Activated T-helper 2 cell treated with anti-CD3 and anti-CD28 coated beads, Interferon-gamma antibody, Interleukin-2, Interleukin-4, amounts not matched to agents 10 μg/mL and 5 μg/mL and 100 μg/mL, durations not matched to agents 14 hours and 24 hours and 36 hours (primary cell): ENCODE data around the gene PLEKHS1. TPM values are rescaled to one million over a fixed set of nuclear protein-coding genes. Genes with fewer than 3 reads are reported as not detected.

ENCODE experiments used
- DNase-seq: peaks from one replicate; pipeline ENCODE4 v3.0.0; 2021; ENCODE audit warnings: low spot score
- H3K27ac Mint-ChIP-seq: one replicate; pipeline ENCODE4 v1.8.0; 2021; ENCODE audit warnings: mixed read lengths
- H3K27me3 Mint-ChIP-seq: one replicate; pipeline ENCODE4 v1.8.0; 2021; ENCODE audit warnings: low read depth, mixed read lengths
- H3K36me3 Mint-ChIP-seq: one replicate; pipeline ENCODE4 v1.8.0; 2021; ENCODE audit warnings: low read depth, mixed read lengths
- H3K4me1 Mint-ChIP-seq: one replicate; pipeline ENCODE4 v1.8.0; 2021; ENCODE audit warnings: low read depth, mixed read lengths
- H3K4me3 Mint-ChIP-seq: one replicate; pipeline ENCODE4 v1.8.0; 2021; ENCODE audit warnings: low read depth, mild to moderate bottlenecking, moderate library complexity, mixed read lengths
- H3K9me3 Mint-ChIP-seq: one replicate; pipeline ENCODE4 v1.8.0; 2021; ENCODE audit warnings: mixed read lengths
- intact Hi-C: fragments of 100-400 bp; cut with micrococcal nuclease; formaldehyde crosslinking; loops from one replicate; pipeline ENCODE4 v1.15.1; 2023
- total RNA-seq: library from RNA; stranded (reverse); gene quantifications from 2 replicates; pipeline ENCODE4 v1.2.3, GENCODE V29; 2022

The PLEKHS1 gene
- total RNA-seq, 1 donor from 2014 or later: not detected

DNA sequence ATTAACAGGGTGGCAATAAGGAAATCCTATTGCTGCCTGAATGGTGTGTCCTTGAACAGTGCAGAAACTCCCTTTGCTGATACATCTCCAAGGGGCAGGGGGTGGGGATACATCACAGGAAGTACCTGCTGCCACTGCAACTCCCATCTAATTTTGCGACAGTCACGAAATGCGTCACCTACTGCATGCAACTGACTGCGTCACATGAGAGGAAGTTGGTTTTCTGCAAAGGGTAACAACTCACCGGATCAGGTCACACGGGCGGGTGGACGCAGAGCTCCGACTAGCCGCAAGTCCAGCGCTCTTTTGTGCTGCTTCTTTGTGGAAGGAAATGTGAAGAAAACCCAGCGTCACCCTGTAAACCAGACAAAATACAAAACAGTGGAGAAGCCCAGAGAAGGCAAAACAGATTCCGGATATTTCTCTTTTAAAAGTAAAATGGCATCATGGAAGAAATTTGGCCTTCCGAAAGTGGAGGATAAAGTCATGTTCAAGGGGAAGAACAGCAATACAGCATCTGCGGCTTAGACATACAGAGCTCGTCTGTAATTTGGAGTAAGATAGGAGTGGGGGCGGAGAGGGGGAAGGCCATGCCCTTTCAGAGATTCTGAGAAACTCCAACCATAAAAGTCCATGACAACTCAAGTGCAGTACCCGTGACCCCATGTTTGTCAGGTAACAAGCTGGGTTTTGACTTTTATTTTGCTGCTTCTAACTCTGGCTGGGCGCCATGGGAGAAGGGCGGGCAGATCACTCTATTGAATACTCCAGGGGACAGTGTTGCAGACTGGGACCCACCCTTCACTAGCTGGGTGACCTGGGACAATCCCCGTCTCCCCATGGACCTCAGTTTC, 32.3 kb upstream of the PLEKHS1 start:
- H3K4me3 Mint-ChIP-seq: no peak overlapping the region
- no peak overlapping the region for H3K27ac Mint-ChIP-seq
- no peaks in the 10 kb centered on the region for H3K27me3 Mint-ChIP-seq
- H3K9me3 Mint-ChIP-seq: no peaks in the 10 kb centered on the region
- intact Hi-C loops: no loop called here
- DNase-seq: no peak
- H3K36me3 Mint-ChIP-seq: peaks cover 31% of the 10 kb centered on the region
- peaks cover 4% of the 10 kb centered on the region for H3K4me1 Mint-ChIP-seq

DNA sequence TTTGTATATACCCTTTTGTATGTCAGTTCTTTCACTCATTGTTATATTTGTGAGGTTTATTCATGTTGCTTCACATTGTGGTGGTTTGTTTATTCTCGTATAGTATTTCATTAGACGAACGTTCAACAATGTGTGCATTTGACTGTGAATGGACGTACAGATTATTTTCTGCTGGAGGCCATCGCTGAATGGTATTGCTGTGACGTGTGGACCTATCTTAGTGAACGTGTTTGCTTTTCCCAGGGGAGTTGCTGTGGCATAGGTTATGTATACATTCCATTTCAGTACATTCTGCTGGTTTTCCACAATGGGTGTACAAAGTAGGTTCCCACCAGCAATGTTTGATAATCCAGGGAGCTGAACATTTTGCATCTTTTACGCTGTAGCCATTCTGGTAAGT, 31.1 kb upstream of the PLEKHS1 start:
- no peak for DNase-seq
- intact Hi-C loops: no loop called here
- Mint-ChIP-seq H3K36me3 (peaks cover 37% of the 10 kb centered on the region), H3K27ac (no peak overlapping the region), H3K4me1 (peaks cover 4% of the 10 kb centered on the region), H3K9me3 (no peaks in the 10 kb centered on the region), H3K4me3 (no peak overlapping the region), H3K27me3 (no peaks in the 10 kb centered on the region)

DNA sequence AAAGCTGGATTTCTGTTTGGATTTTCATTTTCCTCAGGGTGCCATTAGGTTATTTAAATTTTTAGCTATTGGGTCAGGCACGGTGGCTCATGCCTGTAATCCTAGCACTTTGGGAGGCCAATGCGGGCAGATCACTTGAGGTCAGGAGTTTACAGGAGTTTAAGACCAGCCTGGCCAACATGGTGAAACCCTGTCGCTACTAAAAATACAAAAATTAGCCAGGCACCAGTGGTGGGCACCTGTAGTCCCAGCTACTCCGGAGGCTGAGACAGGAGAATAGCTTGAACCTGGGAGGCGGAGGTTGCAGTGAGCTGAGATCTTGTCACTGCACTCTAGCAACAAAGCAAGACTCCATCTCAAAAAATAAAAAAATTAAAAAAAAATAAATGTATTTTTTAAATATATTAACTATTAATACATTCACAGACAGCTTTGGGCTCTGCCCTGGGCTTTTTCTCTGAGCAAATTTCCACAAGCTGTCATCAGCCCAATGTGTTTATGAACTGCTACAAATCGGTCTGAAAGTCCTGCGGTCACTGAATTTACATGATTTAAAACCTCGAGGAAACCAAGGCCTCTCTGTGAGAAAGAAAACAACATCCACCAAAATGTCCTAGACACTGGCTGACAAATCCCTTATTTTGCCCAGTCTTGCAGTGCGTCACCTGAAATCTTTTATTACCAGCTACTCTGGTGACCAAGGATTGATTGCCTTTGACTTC, 19.2 kb upstream of the PLEKHS1 start:
- H3K27me3 Mint-ChIP-seq: no peaks in the 10 kb centered on the region
- DNase-seq: no peak
- no peaks in the 10 kb centered on the region for H3K9me3 Mint-ChIP-seq
- intact Hi-C loops: no loop called here
- H3K36me3 Mint-ChIP-seq: peaks cover 21% of the 10 kb centered on the region
- H3K4me1 Mint-ChIP-seq: peaks cover 4% of the 10 kb centered on the region
- H3K4me3 Mint-ChIP-seq: no peak overlapping the region
- no peak overlapping the region for H3K27ac Mint-ChIP-seq

DNA sequence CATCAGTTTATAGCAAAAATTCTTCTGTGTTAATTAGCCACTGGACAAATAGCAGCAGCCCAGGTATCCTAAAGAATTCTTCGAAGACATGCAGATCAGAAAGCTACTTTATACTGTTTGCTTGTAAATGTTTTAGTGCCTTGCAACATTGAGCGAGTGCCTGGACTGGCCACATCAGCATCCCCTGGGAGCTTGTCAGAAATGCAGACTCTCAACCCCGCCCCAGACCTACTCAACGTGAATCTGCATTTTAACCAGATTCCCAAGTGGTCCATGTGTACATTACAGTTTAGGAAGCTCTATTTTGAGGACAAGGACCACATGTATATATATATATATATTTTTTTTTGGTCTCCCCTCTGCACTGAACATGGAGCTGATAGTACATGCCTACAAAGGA, 18.5 kb upstream of the PLEKHS1 start:
- Mint-ChIP-seq H3K36me3 (peaks cover 18% of the 10 kb centered on the region), H3K27ac (no peak overlapping the region), H3K9me3 (no peaks in the 10 kb centered on the region), H3K4me1 (peaks cover 4% of the 10 kb centered on the region), H3K27me3 (no peaks in the 10 kb centered on the region), H3K4me3 (no peak overlapping the region)
- intact Hi-C loops: no loop called here
- DNase-seq: no peak

DNA sequence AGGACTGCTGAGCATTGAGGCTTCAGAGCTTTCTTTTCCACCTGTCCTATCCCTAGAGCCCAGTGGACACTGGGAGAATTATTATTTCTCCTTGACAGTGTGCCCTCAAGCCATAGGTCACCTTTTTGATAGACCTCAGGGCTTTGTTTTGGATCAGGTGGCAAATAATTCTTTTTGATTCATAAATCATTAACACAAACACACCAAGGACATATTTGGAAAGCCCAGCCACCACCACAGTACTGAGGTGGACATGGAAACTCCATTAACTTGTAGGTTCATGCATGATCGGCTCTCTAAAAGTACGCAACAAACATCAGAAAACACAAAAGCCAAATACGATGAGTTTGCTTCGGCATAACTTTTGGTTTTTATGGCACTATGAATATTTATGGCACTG, 17.8 kb upstream of the PLEKHS1 start:
- Mint-ChIP-seq H3K27me3 (no peaks in the 10 kb centered on the region), H3K4me1 (peaks cover 4% of the 10 kb centered on the region)

DNA sequence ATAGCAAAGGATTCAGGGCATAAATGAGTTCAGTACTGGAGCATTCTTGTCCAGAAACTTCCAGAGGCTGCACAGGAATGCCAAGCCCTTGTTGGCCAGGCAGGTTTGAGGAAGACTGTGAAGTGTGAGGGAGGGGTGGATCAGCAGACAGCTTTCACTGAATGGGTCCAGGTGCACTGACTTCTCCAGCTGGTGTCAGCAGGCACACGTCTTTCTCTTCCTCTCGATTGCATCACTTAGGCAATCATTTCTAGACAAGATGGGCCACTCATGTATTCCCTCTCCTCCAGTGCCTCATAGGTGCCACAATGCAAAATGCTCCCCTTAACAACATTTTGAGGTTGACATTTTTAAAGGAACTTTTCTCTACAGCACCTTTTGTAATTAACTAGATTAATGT, 15.6 kb upstream of the PLEKHS1 start:
- DNase-seq: no peak
- H3K4me3 Mint-ChIP-seq: no peak overlapping the region
- peaks cover 6% of the 10 kb centered on the region for H3K27me3 Mint-ChIP-seq

More for the DNA sequence above, 17.8 kb upstream of the PLEKHS1 start:
- Mint-ChIP-seq H3K9me3 (no peaks in the 10 kb centered on the region), H3K4me3 (no peak overlapping the region), H3K27ac (no peak overlapping the region), H3K36me3 (peaks cover 16% of the 10 kb centered on the region)
- no peak for DNase-seq
- intact Hi-C loops: no loop called here

DNA sequence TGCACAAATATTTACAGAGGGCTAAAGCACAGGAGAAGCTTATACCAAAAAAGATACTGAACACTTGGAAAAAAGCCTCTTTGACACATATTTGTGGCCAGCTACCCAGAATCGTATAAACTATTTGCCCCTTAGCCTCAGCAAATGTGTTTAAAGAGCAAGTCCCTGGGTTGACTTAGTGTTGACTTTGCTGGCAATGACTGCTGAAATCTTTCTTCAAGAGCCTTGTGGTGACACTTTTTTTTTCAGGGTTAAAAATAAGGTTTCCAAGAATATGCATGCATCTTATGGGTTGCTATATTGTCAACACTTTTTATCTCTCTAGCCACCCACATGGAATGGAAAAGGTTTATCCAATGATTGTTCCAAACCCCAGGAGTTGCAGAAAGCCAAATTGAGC, 14.9 kb upstream of the PLEKHS1 start:
- no peak overlapping the region for H3K4me3 Mint-ChIP-seq
- intact Hi-C loops: no loop called here
- peaks cover 6% of the 10 kb centered on the region for H3K27me3 Mint-ChIP-seq
- H3K4me1 Mint-ChIP-seq: peaks cover 4% of the 10 kb centered on the region
- H3K9me3 Mint-ChIP-seq: no peaks in the 10 kb centered on the region
- no peak for DNase-seq
- H3K27ac Mint-ChIP-seq: no peak overlapping the region
- H3K36me3 Mint-ChIP-seq: no peaks in the 10 kb centered on the region

More for the DNA sequence above, 15.6 kb upstream of the PLEKHS1 start:
- H3K4me1 Mint-ChIP-seq: peaks cover 4% of the 10 kb centered on the region
- intact Hi-C loops: no loop called here
- H3K9me3 Mint-ChIP-seq: no peaks in the 10 kb centered on the region
- no peaks in the 10 kb centered on the region for H3K36me3 Mint-ChIP-seq
- H3K27ac Mint-ChIP-seq: no peak overlapping the region

DNA sequence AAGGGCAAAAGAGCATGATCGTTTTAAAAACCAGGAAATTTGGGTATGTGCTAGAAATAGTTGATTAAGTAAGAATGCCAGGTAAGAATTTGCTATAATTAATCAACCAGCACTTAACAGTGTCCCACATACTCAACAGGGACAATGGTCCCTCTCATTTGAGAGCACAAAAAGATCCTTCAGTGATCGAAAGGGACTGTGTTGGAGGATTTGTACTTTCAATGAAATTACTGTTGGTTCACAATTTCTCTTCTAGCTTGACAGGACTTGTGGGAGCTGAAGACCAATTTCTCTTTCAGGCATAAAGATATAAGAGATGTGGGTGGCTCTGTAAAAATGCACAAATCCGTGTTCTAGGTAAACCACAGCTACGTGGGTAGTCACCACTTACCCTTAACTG, 12.5 kb upstream of the PLEKHS1 start:
- intact Hi-C loops: no loop called here
- peaks cover 8% of the 10 kb centered on the region for H3K27me3 Mint-ChIP-seq
- H3K36me3 Mint-ChIP-seq: no peaks in the 10 kb centered on the region
- H3K4me1 Mint-ChIP-seq: peaks cover 4% of the 10 kb centered on the region
- no peak overlapping the region for H3K27ac Mint-ChIP-seq
- no peak overlapping the region for H3K4me3 Mint-ChIP-seq
- H3K9me3 Mint-ChIP-seq: no peaks in the 10 kb centered on the region
- no peak for DNase-seq

DNA sequence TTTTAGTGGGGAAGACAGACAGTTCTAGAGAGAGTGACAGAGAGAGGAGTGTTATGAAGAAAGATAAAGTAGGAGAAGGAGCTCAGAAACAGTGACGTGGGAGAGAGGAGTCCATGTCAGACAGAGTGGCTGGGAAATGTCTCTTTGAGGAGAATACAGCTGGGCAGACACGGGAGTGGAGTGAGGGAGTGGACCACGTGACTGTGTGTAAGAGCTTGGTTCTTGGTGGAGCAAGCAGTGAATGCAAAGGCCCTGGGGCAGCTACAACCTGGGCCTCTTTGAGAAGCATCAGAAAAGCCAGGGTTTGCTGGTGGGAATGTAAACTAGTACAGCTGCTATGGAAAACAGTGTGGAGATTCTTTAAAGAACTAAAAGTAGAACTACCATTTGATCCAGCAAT, 11.9 kb upstream of the PLEKHS1 start:
- no peak overlapping the region for H3K27ac Mint-ChIP-seq
- intact Hi-C loops: no loop called here
- H3K4me1 Mint-ChIP-seq: peaks cover 4% of the 10 kb centered on the region
- H3K36me3 Mint-ChIP-seq: no peaks in the 10 kb centered on the region
- no peak for DNase-seq
- no peak overlapping the region for H3K4me3 Mint-ChIP-seq
- peaks cover 12% of the 10 kb centered on the region for H3K27me3 Mint-ChIP-seq
- no peaks in the 10 kb centered on the region for H3K9me3 Mint-ChIP-seq

DNA sequence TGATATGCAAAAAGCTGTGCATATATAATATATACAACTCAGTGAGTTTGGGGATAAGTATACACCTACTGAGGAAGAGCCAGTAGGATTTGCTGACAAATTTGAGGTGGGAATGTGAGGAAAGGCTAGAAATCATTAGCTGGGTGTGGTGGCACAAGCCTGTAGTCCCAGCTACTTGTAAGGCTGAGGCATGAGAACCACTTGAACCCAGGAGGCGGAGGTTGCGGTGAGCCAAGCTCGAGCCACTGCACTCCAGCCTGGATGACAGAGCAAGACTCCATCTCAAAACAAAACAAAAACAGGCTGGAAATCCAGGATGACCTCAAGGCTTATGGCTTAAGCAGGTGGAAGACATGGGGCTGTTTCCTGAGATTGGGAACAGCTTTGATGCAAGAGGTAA, 10.6 kb upstream of the PLEKHS1 start:
- Mint-ChIP-seq H3K9me3 (no peaks in the 10 kb centered on the region), H3K27me3 (peaks cover 13% of the 10 kb centered on the region), H3K4me3 (no peak overlapping the region), H3K27ac (no peak overlapping the region), H3K36me3 (no peaks in the 10 kb centered on the region), H3K4me1 (peaks cover 4% of the 10 kb centered on the region)
- intact Hi-C loops: no loop called here
- DNase-seq: no peak

DNA sequence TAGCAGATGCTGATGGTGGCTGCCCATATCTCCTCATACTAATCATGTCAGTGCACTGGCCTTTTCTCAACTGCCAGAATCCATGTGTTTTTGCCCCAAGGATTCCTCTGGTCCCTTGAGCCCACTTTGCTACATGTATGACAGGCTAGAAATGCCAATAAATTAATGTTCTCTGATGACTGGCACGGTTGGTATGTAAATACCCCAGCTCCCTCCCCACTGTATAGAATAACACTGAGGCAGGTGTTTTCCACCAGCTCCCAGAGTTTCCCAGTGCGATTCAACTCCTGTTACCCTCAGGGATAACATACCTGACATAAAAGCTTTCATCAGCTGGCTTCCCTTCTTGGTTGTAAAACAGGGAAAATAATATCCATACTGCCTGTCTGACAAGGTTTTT, 9.0 kb upstream of the PLEKHS1 start:
- Mint-ChIP-seq H3K27me3 (peaks cover 20% of the 10 kb centered on the region), H3K4me1 (no peaks in the 10 kb centered on the region), H3K27ac (no peak overlapping the region), H3K4me3 (no peak overlapping the region), H3K9me3 (no peaks in the 10 kb centered on the region), H3K36me3 (no peaks in the 10 kb centered on the region)
- DNase-seq: no peak
- intact Hi-C loops: no loop called here

DNA sequence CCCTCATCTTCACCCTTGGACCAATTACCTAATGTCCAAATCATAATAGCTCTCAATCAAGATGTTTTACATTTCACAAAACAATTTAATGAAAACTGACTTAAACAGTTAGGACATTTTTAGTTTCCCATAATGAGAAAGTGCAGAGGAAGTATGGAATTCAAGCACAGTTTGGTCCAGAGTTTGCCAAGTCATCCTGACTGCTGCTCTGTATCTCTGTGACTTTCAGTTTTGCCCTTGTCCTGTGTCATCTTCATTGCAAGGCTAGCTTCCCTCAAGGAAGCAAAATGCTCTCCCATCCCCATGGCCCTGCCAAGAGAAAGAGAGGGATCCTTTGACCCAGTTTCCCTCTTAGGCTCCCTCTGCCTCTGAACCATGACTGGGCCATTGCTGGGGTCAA, 7.9 kb upstream of the PLEKHS1 start:
- Mint-ChIP-seq H3K4me3 (no peak overlapping the region), H3K9me3 (no peaks in the 10 kb centered on the region), H3K36me3 (no peaks in the 10 kb centered on the region), H3K27ac (no peak overlapping the region), H3K4me1 (no peaks in the 10 kb centered on the region), H3K27me3 (peaks cover 20% of the 10 kb centered on the region)
- intact Hi-C loops: no loop called here
- no peak for DNase-seq

DNA sequence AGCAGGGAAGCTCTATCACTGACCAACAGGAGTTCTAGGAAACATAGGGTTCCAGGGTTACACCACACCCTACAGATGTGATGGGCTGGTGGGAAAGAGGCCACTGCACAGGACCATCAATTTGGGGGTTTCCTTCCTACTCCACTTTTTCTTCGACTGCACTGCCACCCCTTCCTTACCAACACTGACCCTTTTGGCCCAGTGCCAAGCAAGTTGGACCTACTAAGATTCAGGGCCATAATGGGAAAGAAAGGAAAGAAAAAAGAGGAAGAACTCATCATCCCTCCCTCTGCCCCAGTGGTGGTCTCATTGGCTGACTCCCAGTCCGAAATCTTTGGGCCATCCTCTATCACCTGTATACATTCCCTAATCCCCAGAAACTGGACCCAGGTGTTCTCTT, 6.1 kb upstream of the PLEKHS1 start:
- H3K4me1 Mint-ChIP-seq: no peaks in the 10 kb centered on the region
- H3K4me3 Mint-ChIP-seq: no peak overlapping the region
- intact Hi-C loops: no loop called here
- H3K9me3 Mint-ChIP-seq: no peaks in the 10 kb centered on the region
- DNase-seq: no peak
- H3K27me3 Mint-ChIP-seq: peaks cover 14% of the 10 kb centered on the region
- H3K36me3 Mint-ChIP-seq: no peaks in the 10 kb centered on the region
- H3K27ac Mint-ChIP-seq: no peak overlapping the region
